HG03432 (cell line): ENCODE results near the gene SLC5A1.
"Not testable (repeated sequence)": the region's sequence is repeated elsewhere in the genome, so short reads cannot be mapped to it uniquely, and the experiment has no call there.

Source experiments
- ATAC-seq: cut with Tn5 transposase; IDR thresholded peaks from one replicate; pipeline ENCODE4 v1.9.1; 2021; ENCODE audit warnings: mild to moderate bottlenecking, moderate library complexity; ENCODE audit not compliant: unreplicated experiment

The SLC5A1 gene

GRCh38 chr22:32083814-32084213 is 40.8 kb downstream of the SLC5A1 start:
- ATAC-seq: no peak

- no peak for ATAC-seq
These were observed 45.0 kb downstream of the SLC5A1 start for GRCh38 chr22:32088084-32088483.

- ATAC-seq: no peak
These were observed 54.0 kb downstream of the SLC5A1 start for GRCh38 chr22:32097018-32097417.

- ATAC-seq: no peak
These were observed 54.9 kb downstream of the SLC5A1 start for GRCh38 chr22:32097881-32098499.

- ATAC-seq: no peak
These were observed 57.6 kb downstream of the SLC5A1 start for GRCh38 chr22:32100711-32101110.

GRCh38 chr22:32103658-32104315 is 60.7 kb downstream of the SLC5A1 start:
- ATAC-seq: no peak

DNA sequence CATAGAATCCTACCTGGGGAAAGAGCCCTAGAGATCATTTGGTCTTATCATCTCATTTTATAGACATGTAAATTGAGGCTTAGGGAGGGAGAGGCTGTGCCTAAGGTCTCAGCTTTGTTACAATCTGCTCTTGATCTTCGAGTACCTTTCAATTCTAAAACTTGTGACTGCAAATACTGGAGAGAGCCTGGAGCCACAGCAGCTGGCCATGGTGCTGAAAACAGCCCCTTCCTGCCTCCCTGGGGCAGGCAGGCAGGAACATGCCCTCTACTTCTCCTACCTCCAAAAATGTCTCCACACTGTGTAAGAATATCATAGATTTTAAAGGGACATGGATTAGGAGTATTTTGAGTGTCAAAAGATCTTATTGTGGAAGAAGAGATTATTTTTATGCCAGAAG is 63.9 kb downstream of the SLC5A1 start:
- no peak for ATAC-seq

GRCh38 chr22:32112380-32112779 is 69.3 kb downstream of the SLC5A1 start:
- ATAC-seq: no peak

DNA sequence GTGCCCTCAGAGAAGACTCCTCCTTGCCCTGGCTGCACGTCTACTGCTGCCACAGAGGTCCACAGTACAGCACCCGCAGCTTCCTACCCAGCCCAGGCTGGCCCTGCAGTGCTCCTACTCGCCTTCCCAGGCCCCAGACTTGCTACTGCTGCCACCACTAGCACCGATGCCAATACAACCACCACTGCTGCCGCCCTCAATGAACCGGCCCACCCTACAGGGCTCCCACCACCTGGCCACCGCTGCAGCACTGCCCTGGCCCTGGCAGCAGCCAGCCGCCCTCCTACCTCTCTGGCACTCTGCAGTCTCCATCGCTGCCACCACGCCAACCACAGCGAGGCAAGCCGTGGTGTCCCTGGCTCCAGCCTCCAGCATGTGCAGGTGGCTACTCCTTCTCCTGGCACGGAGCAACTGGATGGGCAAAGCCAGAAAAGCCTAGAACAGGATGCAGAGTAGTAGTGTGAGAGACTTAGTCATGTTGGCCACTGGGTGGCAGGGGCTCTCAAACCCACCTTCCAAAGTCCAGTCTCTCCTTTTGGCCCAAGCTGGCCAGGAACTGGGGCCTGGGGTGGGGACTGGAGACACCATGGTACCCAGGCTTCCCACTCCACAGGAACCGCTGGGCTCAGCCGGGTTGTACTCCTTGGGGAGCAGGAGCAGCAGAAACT is 76.6 kb downstream of the SLC5A1 start:
- ATAC-seq: no peak

DNA sequence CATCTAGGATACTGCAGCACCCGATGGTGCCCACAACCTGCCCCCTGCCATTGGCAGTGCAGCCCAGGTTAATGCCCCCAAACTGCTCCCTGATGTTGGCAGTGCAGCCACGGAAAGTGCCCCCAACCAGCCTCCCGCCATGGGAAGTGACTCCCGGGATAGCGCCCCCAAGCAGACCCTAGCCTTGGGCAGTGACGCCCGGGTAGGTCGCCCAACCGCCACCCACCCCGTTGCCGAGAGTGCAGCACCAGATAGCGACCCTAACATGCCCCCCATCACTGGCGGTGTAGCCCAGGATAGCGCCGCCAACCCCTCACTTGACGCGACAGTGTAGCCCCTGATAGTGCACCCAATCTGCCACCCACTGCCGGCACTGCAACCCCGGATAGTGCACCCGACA is 77.5 kb downstream of the SLC5A1 start:
- no peak for ATAC-seq

DNA sequence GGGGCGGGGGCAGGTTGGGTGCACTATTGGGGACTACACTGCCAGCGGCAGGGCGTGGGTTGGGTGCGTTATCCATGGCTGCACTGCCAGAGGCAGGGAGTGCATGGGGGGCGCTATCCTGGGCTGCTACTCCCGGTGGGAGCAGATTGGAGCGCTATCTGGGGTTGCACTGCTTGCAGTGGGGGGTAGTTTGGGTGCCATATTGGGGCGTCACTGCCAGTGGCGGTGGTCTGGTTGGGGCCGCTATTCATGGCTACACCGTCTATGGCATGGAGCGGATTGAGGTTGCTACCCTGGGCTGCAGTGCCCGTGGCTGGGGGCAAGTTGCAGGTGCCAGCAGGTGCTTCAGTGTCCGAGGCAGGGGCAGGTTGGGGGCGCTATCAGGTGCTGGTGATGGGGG is 79.8 kb downstream of the SLC5A1 start:
- ATAC-seq: no peak

DNA sequence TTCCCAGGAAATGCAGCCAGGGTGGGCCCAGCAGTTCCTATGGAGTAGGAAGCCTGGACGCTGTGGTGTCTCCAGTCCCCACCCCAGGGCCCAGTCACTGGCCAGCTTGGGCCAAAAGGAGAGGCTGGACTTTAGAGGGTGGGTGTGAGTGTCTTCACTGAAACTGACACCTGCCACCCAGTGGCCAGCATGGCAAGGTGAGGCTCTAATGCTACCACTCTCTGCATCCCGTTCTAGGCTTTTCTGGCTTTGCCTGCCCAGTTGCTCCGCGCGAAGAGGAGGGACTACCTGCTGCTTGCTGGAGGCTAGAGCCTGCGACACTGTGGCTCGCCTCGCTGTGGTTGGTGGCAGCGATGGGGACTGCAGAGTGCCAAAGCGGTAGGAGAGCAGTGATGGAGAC is 80.6 kb downstream of the SLC5A1 start:
- no peak for ATAC-seq

GRCh38 chr22:32127904-32128303 is 84.8 kb downstream of the SLC5A1 start:
- ATAC-seq: no peak

- no peak for ATAC-seq
These were observed 87.4 kb downstream of the SLC5A1 start for GRCh38 chr22:32130464-32130863.

DNA sequence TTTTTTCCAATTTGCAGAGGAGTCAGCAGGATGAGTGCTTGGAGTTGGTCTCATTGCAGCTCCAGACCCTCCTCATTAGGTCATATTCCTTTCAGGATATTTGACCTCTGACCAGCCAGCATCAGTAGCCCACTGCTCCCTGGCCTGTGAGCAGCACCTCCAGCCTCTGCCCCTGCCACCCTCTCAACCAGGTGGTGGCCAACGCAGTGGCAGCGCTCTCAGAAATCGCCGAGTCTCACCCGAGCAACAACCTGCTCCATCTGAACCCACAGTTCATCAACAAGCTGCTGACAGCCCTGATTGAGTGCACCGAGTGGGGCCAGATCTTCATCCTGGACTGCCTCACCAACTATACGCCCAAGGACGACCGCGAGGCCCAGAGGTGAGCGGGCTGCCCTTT is 89.1 kb downstream of the SLC5A1 start:
- ATAC-seq: no peak

DNA sequence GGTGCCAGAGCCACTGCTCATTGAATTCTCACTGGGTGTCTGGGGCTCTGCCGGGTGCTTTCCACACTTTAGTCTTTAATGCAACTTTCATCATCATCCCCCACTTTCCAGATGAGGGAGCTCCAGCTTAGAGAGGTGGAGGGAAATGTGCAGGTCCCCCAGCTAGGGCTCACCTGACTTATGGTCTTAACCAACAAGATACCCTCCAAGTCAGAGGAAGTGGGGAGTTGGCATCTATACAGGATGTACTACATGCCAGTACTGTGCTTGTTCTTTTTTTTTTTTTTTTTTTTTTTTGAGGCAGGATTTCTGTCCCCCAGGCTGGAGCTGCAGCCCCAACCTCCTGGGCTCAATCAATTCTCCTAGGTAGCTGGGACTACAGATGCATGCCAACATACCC is 89.7 kb downstream of the SLC5A1 start:
- no peak for ATAC-seq

DNA sequence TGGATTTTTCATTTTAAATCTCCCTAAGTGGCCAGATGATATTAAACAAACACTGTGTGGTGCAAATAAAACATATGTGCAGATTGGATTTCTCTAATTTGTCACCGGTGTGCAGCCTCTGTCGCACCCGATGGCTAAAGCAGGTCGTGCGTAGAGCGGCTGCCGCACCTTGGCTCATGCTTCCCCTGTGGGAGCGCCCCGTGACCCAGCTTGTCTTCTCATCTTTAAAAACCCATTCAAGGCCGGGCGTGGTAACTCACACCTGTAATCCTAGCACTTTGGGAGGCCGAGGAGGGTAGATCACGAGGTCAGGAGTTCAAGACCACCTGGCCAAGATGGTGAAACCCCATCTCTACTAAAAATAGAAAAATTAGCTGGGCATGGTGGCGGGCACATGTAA is 91.7 kb downstream of the SLC5A1 start:
- ATAC-seq: not testable (repeated sequence)

DNA sequence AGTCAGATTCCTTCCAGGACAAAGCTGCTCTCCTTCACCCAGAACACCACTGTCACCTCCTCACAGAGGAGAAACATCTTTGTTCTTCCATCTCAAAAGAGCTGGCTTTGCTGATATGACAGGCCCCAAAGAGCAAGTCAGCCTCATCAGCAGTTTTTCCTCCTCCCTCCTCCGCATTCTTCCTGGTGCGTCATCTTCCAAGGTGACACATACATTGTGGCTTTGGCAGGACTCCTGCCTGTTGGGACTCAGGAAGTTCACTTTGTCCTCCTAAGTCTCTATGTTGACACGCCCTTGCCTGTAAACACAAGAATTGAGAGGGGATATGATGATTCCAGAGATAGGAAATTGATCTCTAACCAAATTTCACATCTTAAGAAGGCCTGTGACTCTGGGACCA is 92.9 kb downstream of the SLC5A1 start:
- ATAC-seq: not testable (repeated sequence)

DNA sequence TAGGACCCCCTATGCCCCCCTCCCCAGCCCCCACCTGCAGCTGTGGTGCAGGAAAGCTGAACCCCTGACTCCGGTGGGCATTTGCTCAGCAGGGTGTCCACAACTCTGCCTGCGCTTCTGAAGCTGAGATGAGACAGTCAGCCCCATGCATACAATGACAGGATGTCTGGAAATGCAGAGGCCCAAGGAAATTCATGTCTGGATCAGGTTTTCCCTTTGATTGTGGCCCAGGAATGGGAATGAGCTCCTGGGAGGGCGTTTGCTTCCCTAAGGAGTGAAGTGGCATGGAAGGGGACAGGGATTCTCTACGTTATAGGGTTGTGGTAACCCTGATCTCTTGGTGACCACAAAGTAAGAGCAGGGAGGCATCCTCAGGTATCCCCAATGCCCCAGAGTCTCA is 93.8 kb downstream of the SLC5A1 start:
- not testable (repeated sequence) for ATAC-seq

DNA sequence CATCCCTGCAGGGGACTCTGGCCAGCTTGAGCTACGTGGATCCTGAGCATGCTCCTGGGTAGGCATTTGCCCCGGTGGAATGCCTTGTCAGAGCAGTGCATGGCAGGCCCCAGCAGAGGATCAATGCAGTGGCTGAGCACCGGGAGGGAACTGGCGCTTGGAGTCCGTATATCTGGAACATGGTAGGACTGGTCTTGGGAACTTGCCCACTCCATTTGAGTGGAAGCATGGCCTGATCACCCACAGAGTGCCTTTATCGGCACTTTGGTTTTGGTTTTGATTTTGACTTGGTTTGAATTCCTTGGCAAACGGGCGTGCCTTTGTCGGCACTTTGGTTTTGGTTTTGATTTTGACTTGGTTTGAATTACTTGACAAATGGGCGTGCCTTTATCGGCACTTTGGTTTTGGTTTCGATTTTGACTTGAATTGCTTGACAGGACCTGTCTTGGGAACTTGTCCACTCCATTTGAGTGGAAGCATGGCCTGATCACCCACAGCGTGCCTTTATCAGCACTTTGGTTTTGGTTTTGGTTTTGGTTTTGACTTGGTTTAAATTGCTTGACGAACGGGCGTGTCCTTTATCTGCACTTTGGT is 94.8 kb downstream of the SLC5A1 start:
- ATAC-seq: not testable (repeated sequence)

DNA sequence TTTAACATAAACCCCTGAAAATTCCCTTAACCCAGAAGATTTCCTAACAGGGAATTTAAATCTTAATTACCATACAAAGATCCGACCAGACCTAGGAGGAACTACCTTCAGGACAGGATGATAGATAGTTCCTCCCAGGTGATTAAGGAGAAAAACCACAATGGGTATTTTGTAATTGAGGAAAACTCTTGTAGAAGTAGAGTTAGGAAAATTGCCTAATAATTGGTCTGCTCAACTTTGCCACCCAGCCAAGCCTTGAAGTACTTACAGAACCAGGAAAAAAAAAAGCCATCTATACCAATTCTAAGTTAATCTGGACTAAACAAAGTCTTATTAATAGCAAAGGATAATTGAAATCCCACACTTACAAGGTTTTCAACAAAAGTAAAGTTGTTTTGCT is 95.5 kb downstream of the SLC5A1 start:
- ATAC-seq: not testable (repeated sequence)

DNA sequence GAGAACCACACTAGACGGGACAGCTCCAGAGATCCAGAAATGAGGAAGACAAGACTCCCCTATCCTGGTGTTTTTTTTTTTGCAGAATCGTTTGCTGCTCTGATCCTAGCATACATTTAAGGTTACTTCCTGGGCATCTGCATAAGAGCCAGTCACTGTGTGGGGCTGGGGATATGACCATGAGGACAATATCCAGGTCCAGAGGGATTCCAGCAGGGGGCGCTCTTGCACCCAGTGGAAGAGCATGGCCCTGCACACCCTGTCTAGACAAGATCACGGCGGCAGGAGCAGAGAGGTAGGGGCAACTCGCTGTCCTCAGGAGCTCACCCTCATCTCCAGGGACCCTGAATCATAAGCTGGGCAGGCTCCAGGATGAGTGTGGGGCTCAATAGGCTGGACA is 97.6 kb downstream of the SLC5A1 start:
- not testable (repeated sequence) for ATAC-seq
